HG02840 (cell line): ENCODE results near the gene CYP51A1.
"Not testable (repeated sequence)": the region's sequence is repeated elsewhere in the genome, so short reads cannot be mapped to it uniquely, and the experiment has no call there.

Experiments
- ATAC-seq: cut with Tn5 transposase; IDR thresholded peaks from one replicate; pipeline ENCODE4 v1.9.1; 2021; ENCODE audit warnings: mild to moderate bottlenecking, moderate library complexity, moderate number of reproducible peaks; ENCODE audit not compliant: unreplicated experiment, low FRiP score

The CYP51A1 gene

GRCh38 chr7:92131764-92132330 lies 2.4 kb downstream of the CYP51A1 start:
- ATAC-seq: no peak

GRCh38 chr7:92131093-92131492 lies 3.2 kb downstream of the CYP51A1 start:
- ATAC-seq: no peak

GRCh38 chr7:92121681-92122080 lies 12.6 kb downstream of the CYP51A1 start:
- no peak for ATAC-seq

GRCh38 chr7:92119213-92119759 lies 15.0 kb downstream of the CYP51A1 start:
- ATAC-seq: no peak

GRCh38 chr7:92116949-92117348 lies 17.3 kb downstream of the CYP51A1 start:
- ATAC-seq: no peak

- ATAC-seq: no peak
Observed at GRCh38 chr7:92115821-92116220, 18.5 kb downstream of the CYP51A1 start.

- ATAC-seq: no peak
Observed at GRCh38 chr7:92110857-92111256, 23.4 kb downstream of the CYP51A1 start.

GRCh38 chr7:92108821-92109220 lies 25.5 kb downstream of the CYP51A1 start:
- ATAC-seq: no peak

- ATAC-seq: not testable (repeated sequence)
Observed at GRCh38 chr7:92102862-92103261, 31.4 kb downstream of the CYP51A1 start.

- ATAC-seq: no peak
Observed at GRCh38 chr7:92100534-92100933, 33.7 kb downstream of the CYP51A1 start.

- no peak for ATAC-seq
Observed at GRCh38 chr7:92095380-92095779, 38.9 kb downstream of the CYP51A1 start.

GRCh38 chr7:92092210-92092609 lies 42.1 kb downstream of the CYP51A1 start:
- ATAC-seq: no peak

GRCh38 chr7:92088266-92088665 lies 46.0 kb downstream of the CYP51A1 start:
- ATAC-seq: no peak

- not testable (repeated sequence) for ATAC-seq
Observed at GRCh38 chr7:92083922-92084321, 50.4 kb downstream of the CYP51A1 start.

- ATAC-seq: no peak
Observed at GRCh38 chr7:92076509-92076908, 57.8 kb downstream of the CYP51A1 start.

- ATAC-seq: no peak
Observed at GRCh38 chr7:92075455-92076158, 58.7 kb downstream of the CYP51A1 start.

GRCh38 chr7:92072708-92073107 lies 61.6 kb downstream of the CYP51A1 start:
- ATAC-seq: no peak

GRCh38 chr7:92072121-92072520 lies 62.2 kb downstream of the CYP51A1 start:
- ATAC-seq: no peak

GRCh38 chr7:92071032-92071431 lies 63.2 kb downstream of the CYP51A1 start:
- ATAC-seq: no peak

- no peak for ATAC-seq
Observed at GRCh38 chr7:92064438-92065029, 69.7 kb downstream of the CYP51A1 start.
